ENCODE measurements around the gene PCDHGC4. TPM values are rescaled to one million over a fixed set of nuclear protein-coding genes. Genes with fewer than 3 reads are reported as not detected.

The PCDHGC4 gene
- total RNA-seq, 1 donor from 2014 or later = 91.2 TPM

GRCh38 chr5:141490771-141491170, 5.9 kb downstream of the PCDHGC4 start:
- DNase-seq = no peak

DNA sequence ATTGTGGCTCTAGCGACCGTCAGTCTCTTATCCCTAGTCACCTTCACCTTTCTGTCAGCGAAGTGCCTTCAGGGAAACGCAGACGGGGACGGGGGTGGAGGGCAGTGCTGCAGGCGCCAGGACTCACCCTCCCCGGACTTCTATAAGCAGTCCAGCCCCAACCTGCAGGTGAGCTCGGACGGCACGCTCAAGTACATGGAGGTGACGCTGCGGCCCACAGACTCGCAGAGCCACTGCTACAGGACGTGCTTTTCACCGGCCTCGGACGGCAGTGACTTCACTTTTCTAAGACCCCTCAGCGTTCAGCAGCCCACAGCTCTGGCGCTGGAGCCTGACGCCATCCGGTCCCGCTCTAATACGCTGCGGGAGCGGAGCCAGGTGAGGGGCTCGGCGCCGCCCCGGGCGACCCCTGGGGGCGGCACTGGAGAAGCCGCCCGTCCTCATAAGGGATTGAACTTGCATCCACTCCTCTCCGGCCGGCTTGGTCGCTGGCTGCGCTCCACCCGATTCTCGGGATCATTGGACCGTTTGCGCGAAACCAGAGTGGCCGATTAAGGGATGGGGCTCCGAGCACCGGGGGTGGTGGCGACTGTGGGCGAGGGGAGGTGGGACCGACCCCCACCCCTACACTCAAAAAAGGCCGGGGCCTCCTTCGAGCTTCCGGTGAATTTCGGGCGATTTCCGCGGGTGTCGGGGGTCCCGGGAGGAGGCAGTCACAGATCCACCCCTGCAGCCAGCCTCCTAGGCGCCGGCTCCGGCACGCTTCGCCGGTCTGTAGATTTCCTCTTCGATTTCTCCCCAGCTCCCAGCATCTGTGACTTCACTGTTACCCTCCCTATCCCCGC, 6.7 kb downstream of the PCDHGC4 start:
- DNase-seq = no peak

DNA sequence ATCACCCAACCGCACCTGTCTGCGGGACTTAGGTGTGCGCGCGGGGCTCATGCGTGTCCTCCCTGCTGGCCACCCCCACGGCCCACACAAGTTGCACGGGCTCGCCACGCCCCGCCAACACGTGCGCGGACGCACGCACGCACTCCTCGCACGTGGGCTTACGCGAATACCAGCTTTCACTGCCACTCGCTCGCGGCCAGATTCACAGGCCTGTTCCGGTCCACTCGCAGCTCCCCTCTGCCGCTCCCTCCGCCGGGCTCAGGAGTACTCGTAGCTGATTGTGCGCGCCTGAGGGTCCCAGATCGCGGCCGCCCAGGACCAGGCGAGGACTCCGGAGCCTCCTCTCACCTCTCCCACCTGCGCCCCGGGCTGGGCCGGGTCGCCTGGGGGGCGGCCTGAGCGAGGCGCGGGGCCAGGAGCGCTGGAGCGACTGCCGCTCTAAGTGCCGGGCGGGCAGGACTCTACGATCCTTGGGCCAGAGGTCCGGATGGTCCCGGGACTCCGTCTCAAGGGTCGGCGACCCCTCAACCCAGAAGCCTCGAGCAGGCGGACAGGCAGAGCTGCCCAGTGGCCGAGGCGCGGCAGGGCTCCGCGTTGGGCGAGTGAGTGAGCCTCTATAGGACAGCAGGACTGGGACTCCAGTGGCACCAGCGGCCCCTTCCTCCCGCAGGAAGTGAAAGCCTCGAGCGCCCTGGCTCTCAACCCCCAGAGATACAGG, 7.5 kb downstream of the PCDHGC4 start:
- no peak for DNase-seq

DNA sequence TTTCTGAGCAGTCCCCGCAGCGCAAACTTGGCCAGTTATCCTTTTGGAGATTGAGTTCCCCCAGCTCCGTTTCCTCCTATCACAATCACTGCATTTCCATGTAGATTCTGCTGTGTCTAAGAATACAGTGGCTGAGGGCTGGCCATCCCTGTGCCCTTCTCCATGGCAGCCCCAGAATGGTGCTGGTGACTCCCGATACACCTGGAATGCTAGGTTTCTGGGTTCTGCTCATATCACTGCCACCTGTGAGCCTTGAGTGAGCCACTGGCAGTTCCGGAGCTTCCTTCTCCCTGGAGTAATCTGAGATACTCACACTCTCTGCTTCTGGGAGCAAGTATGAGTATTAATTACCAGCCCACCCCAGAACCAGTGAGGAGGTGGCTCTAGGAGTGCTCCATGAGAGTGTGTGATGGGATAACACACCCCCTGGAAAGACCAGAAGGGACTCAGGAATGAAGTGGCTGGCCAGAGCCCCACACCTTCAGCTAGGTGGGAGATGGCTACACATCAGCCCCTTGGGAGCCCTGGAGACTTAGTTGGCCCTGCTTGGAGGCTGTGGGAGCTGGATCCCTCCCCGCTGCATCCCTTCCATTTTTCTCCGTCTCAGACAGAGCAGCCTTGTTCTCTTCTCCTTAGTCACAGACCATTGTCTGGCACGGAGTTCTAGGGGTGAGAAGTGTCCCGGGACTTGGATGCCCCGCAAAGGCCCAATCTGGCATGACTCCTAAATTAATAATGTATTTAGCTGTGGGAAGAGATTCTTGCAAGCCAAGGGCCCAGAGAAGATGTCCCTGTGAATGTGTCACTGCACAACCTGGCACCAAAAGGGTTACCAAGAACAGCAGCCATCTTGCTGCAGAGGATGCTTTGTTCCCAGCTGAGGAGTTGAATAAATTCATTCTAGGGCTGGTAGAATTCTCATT, 8.9 kb downstream of the PCDHGC4 start:
- DNase-seq = no peak

DNA sequence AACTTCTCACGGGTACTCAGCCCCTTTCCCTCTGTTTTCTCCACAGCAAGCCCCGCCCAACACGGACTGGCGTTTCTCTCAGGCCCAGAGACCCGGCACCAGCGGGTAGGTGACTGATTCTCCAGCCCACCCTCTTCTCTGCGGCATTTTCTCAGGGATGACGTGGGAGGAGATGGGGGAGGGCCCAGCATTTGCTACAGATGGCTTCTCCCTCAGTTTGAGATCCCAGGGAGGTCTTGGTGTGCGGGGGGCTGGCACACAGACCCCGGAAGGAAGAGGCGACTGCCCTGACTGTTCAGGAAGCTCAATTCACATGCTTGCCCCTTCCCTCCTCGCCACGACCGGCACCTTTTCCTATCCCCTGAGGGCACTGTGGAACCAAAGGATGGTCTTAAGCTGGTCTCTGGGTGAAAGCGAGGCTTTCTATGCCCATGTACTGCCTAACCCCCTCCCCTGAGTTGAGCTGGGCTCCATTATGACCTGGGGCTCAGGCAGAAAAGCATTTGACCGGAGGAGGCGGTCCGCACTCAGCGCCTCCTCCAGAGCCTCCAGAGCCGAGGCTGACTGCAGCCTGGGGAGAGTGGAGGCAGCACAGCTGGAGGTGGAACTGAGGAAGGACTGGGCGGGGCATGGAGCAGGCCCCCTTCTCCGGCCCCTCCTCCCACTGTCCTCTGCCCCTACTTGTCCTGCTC, 10.1 kb downstream of the PCDHGC4 start:
- DNase-seq = peak; percentile 45

- no peak for DNase-seq
These were observed 10.6 kb downstream of the PCDHGC4 start for GRCh38 chr5:141495453-141495811.

- no peak for DNase-seq
These were observed 11.2 kb downstream of the PCDHGC4 start for GRCh38 chr5:141496038-141496437.

- DNase-seq = no peak
These were observed 16.9 kb downstream of the PCDHGC4 start for GRCh38 chr5:141501761-141502160.

GRCh38 chr5:141503681-141504080, 18.9 kb downstream of the PCDHGC4 start:
- DNase-seq = no peak

- DNase-seq = no peak
These were observed 19.4 kb downstream of the PCDHGC4 start for GRCh38 chr5:141504216-141504615.

- no peak for DNase-seq
These were observed 21.7 kb downstream of the PCDHGC4 start for GRCh38 chr5:141506381-141507155.

- DNase-seq = no peak
These were observed 22.7 kb downstream of the PCDHGC4 start for GRCh38 chr5:141507387-141508091.

GRCh38 chr5:141508440-141508797, 23.6 kb downstream of the PCDHGC4 start:
- no peak for DNase-seq

DNA sequence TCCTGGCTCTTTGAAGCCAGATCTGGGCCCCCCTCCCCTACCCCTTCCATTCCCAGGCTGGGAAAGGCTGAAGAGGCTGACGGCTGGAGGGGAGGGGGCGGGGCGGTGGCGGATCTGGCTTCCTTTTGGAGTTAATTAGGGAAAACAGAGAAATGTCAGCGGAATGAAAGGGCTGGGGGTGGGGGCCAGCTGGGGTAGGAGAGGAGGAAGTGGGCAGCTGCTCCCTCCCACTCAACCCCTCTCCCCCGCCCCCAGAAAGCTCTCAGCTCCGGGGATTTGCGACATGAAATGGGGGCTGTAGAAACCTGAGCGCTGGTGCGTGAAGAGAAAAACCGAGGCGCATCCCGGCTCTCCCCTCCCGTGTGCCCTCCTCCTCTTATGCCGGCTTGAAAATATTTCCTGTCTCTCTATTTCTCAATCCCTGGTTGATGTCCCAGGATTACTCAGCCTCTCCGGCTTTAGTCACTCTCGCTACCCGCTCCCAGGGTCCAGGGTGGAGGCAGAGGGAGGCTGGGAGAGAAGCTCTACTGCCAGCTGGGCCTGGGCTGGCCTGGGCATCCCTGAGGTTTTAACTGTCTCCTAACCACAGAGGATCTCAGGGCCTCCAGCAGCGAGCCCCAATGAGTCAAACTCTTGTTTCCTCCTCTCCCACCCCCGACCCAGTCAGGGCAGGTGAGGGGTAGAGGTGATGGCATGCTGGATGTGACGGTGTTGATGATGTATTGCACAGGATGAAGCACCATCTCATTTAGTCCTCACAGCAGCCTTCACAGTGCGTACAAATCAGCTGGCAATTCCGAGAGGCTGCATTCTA, 24.2 kb downstream of the PCDHGC4 start:
- peak; percentile 65 for DNase-seq

DNA sequence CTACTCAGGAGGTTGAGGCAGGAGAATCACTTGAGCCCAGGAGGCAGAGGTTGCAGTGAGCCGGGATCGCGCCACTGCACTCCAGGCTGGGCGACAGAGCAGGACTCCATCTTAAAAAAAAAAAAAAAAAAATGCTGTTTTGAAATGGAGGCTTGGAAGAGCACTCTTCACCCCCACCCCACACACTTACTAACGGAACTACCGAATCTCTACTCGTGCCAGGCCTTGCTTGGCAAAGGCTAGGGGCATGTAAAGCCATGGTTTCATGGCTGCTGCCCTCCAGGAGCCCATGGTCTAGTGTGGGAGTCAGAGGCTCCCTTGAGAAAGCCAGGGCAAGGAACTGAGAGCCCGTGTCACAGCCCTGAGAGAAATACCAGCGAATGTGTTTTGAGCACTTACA, 25.3 kb downstream of the PCDHGC4 start:
- DNase-seq = no peak

GRCh38 chr5:141510850-141511601, 26.2 kb downstream of the PCDHGC4 start:
- DNase-seq = no peak

DNA sequence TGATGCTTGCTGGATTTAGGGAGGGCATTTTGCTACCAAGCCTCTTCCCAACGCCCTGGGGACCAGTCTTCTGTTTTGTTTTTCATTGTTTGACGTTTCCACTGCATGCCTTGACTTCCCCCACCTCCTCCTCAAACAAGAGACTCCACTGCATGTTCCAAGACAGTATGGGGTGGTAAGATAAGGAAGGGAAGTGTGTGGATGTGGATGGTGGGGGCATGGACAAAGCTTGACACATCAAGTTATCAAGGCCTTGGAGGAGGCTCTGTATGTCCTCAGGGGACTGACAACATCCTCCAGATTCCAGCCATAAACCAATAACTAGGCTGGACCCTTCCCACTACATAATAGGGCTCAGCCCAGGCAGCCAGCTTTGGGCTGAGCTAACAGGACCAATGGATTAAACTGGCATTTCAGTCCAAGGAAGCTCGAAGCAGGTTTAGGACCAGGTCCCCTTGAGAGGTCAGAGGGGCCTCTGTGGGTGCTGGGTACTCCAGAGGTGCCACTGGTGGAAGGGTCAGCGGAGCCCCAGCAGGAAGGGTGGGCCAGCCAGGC, 27.0 kb downstream of the PCDHGC4 start:
- no peak for DNase-seq

GRCh38 chr5:141512390-141512910, 27.6 kb downstream of the PCDHGC4 start:
- DNase-seq = no peak
